Tibial nerve (tissue), 4 donors: Measurements from ENCODE around the gene MAGI1. TPM values are rescaled to one million over a fixed set of nuclear protein-coding genes. Genes with fewer than 3 reads are reported as not detected.

ENCODE experiments used
- DNase-seq, 2 donors: peaks; one replicate each; pipeline ENCODE4 v3.0.0-alpha.2; 2019; ENCODE audit warnings: low spot score in 2 of 2
- H3K27ac ChIP-seq, 4 donors: fragments of 200-600 bp; sonication (generic) in 3 of 4; one replicate each; pipeline ENCODE4 v1.5.1; 2017 to 2019; ENCODE audit warnings: mild to moderate bottlenecking in 1 of 4
- H3K27me3 ChIP-seq, 2 donors: fragments of 200-600 bp; sonication (generic) in 1 of 2; one replicate each; pipeline versions ENCODE4 v1.5.1 to v1.6.0; 2017 to 2019
- H3K36me3 ChIP-seq, 3 donors: fragments of 200-600 bp; sonication (generic); one replicate each; pipeline ENCODE4 v1.5.1; 2018 to 2019
- H3K4me1 ChIP-seq, 4 donors: fragments of 200-600 bp; sonication (generic) in 3 of 4; one replicate each; pipeline ENCODE4 v1.5.1; 2017 to 2019
- H3K4me3 ChIP-seq, 4 donors: fragments of 200-600 bp; sonication (generic) in 3 of 4; one replicate each; pipeline ENCODE4 v1.5.1; 2017 to 2019; ENCODE audit warnings: mild to moderate bottlenecking in 1 of 4, moderate library complexity in 1 of 4
- H3K9me3 ChIP-seq, 4 donors: fragments of 200-600 bp; sonication (generic) in 3 of 4; one replicate each; pipeline ENCODE4 v1.5.1; 2017 to 2019
- EP300 ChIP-seq, 2 donors: sonication (generic); formaldehyde crosslinking; IDR thresholded peaks; one replicate each; pipeline ENCODE4 v1.6.1; 2017; ENCODE audit warnings: antibody characterized with exemption in 2 of 2, mild to moderate bottlenecking in 1 of 2
- POLR2A ChIP-seq, 2 donors: fragments of 450-650 bp; IDR thresholded peaks; one replicate each; pipeline ENCODE4 v1.6.1; 2017; ENCODE audit warnings: antibody characterized with exemption in 2 of 2, mild to moderate bottlenecking in 2 of 2, moderate library complexity in 2 of 2
- WGBS, 2 donors: methylation state at CpG; one replicate each; pipeline ENCODE4 v1.1.5; 2018; 5-methylcytosine and 5-hydroxymethylcytosine counted together
- total RNA-seq, 4 donors: library from RNA; depleted of rRNA; stranded (reverse); fragments of >200 nt; gene quantifications; one replicate each; pipeline ENCODE4 v1.1.0, GENCODE V29; 2016
- TF ChIP-seq, protein P1 (sequence below), 5 experiments: fragments of 200-600 bp in 3 of 5; fragments of 450-650 bp in 2 of 5; sonication (generic) in 3 of 5; IDR thresholded peaks; one replicate each; pipeline ENCODE4 v1.5.1; 2016 to 2019; ENCODE audit warnings: antibody characterized with exemption in 5 of 5, mild to moderate bottlenecking in 3 of 5, moderate library complexity in 2 of 5

The MAGI1 gene
- total RNA-seq, 4 donors from 2014 or later: 30.6 to 52.8 (median 36.1) TPM

DNA sequence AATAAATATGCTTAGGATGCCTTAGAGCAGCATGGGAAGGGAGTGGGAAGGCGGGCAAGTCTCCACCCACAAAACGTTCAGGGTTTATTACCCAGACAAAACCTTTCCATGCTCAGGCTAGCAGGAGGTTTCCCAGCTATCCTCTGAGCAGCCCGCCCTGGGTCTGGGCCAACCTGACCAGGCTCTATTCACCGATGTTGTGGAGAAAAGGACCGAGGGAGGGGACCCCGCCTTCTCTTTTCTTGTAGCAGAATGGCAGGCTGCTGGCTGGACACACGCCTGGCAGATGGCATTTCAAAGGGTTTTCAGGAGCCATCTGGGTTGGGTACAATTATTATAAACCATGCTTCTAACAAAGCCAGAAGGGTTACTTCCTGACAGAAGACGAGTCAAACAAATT lies 540.9 kb downstream of the MAGI1 start:
- no peaks in the 10 kb centered on the region for H3K9me3 ChIP-seq
- H3K4me1 ChIP-seq: no peaks in the 10 kb centered on the region
- H3K4me3 ChIP-seq: no peak overlapping the region
- H3K27me3 ChIP-seq: no peaks in the 10 kb centered on the region
- TF ChIP-seq EP300 (IDR thresholded peaks at IDR 0.05) (no peak), POLR2A (IDR thresholded peaks at IDR 0.05) (no peak)
- TF ChIP-seq, protein P1, sequence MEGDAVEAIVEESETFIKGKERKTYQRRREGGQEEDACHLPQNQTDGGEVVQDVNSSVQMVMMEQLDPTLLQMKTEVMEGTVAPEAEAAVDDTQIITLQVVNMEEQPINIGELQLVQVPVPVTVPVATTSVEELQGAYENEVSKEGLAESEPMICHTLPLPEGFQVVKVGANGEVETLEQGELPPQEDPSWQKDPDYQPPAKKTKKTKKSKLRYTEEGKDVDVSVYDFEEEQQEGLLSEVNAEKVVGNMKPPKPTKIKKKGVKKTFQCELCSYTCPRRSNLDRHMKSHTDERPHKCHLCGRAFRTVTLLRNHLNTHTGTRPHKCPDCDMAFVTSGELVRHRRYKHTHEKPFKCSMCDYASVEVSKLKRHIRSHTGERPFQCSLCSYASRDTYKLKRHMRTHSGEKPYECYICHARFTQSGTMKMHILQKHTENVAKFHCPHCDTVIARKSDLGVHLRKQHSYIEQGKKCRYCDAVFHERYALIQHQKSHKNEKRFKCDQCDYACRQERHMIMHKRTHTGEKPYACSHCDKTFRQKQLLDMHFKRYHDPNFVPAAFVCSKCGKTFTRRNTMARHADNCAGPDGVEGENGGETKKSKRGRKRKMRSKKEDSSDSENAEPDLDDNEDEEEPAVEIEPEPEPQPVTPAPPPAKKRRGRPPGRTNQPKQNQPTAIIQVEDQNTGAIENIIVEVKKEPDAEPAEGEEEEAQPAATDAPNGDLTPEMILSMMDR (IDR thresholded peaks at IDR 0.05): no peak
- WGBS, 2 donors: 73 to 75% methylated on average over 8 of the region's 8 CpGs
- no peak for DNase-seq
- no peak overlapping the region for H3K27ac ChIP-seq
- H3K36me3 ChIP-seq: peaks cover 0 to 5% (median 0%) of the 10 kb centered on the region in 3 donors

DNA sequence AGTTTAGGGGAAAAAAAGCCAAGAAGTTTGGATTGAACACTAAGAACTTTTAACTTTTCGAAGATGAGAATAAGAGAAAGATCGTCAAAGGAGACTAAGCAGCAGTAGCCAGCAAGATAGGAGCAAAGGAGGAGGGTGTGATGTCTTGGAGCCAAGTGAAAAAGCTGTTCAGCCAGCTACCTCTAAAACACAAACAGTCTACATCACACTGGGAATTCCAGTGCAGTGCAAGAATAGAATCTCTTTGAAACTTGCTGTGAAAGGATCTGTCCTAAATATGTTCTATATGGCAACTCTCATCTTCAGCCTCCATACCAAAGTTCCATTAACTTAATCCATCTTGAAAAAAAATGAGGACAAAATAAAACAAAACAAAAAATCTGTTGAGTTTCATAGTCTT lies 541.5 kb downstream of the MAGI1 start:
- Histone ChIP-seq H3K27ac (no peak overlapping the region), H3K27me3 (no peaks in the 10 kb centered on the region), H3K36me3 (peaks cover 0 to 10% (median 0%) of the 10 kb centered on the region in 3 donors), H3K4me1 (no peaks in the 10 kb centered on the region), H3K4me3 (no peak overlapping the region), H3K9me3 (no peaks in the 10 kb centered on the region)
- no peak for TF ChIP-seq POLR2A (IDR thresholded peaks at IDR 0.05)
- TF ChIP-seq, protein P1 (IDR thresholded peaks at IDR 0.05): no peak
- no peak for TF ChIP-seq EP300 (IDR thresholded peaks at IDR 0.05)
- WGBS, 2 donors: 67 to 85% methylated on average over 2 of the region's 2 CpGs
- DNase-seq: no peak

DNA sequence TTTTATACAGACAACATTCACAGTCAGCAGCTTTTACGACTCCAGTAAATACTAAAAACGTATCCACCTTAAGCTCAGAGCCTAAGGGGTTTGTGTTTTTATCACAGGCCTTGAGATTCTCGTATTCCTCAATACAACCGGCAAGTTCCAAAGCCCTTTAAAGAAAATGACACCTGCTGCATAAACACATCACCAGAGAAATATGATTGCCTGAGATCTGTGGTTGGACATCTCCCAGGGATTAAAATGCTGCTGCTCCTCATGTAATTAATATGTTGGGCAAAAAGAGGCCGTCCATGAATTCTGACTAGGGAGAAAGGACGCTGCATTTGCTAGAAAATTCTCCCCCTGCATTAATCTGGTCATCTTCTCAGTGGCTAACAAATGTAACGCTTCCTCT lies 544.8 kb downstream of the MAGI1 start:
- 90% methylated on average over 7 of the region's 7 CpGs for WGBS, 2 donors
- TF ChIP-seq POLR2A (IDR thresholded peaks at IDR 0.05) (no peak), EP300 (IDR thresholded peaks at IDR 0.05) (no peak)
- TF ChIP-seq, protein P1 (IDR thresholded peaks at IDR 0.05): no peak
- H3K4me3 ChIP-seq: no peak overlapping the region
- no peak for DNase-seq
- no peaks in the 10 kb centered on the region for H3K27me3 ChIP-seq
- H3K27ac ChIP-seq: no peak overlapping the region
- H3K4me1 ChIP-seq: no peaks in the 10 kb centered on the region
- peaks cover 0 to 13% (median 0%) of the 10 kb centered on the region in 3 donors for H3K36me3 ChIP-seq
- H3K9me3 ChIP-seq: no peaks in the 10 kb centered on the region

DNA sequence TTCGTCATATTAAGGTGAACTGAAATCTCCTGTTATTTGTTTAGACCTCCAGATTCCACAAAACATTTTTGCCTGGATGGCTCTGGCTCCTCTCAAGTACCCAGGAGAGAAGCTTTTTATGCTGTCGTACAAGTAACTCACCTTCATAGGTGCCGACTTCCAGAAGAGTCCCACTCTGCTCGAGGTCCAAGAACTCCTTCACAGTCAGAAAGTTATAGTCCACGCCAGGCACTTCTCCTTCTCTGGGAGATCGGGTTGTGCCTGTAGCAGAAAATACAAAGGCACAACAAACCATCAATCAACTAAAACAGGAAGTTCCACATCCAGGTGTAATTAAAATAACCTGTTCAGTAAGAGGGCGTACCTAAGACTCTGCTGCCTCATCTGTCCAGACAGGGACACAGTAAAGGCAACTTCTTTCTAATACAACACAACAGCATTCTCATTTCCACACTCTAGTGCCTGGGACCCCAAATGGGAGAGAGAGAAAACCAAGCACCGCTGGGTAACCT lies 545.3 kb downstream of the MAGI1 start:
- Histone ChIP-seq H3K27me3 (no peaks in the 10 kb centered on the region), H3K4me1 (no peaks in the 10 kb centered on the region), H3K4me3 (no peak overlapping the region), H3K27ac (no peak overlapping the region), H3K36me3 (peaks cover 0 to 13% (median 0%) of the 10 kb centered on the region in 3 donors), H3K9me3 (no peaks in the 10 kb centered on the region)
- DNase-seq: no peak
- WGBS, 2 donors: 91 to 93% methylated on average over 8 of the region's 8 CpGs
- TF ChIP-seq EP300 (IDR thresholded peaks at IDR 0.05) (no peak), POLR2A (IDR thresholded peaks at IDR 0.05) (no peak)
- TF ChIP-seq, protein P1 (IDR thresholded peaks at IDR 0.05): no peak

DNA sequence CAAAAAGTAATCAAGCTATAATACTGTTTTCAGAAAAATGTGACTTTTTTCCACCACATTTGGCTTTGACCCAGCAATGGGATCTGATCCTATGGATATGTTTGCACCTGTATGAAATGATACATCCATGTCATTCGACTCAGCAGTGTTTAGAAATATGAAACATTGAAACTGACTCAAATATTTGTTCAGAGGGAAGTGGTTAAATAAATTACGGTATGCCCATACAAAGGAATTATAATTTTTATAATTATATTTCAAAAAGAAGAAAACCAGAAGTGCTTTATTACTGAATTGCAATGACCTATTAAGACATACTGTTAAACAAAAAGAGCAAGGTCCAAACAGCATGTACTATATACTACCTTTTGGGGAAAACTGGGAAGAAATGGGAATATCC lies 546.5 kb downstream of the MAGI1 start:
- no peaks in the 10 kb centered on the region for H3K9me3 ChIP-seq
- no peak overlapping the region for H3K4me3 ChIP-seq
- peaks cover 0 to 13% (median 0%) of the 10 kb centered on the region in 3 donors for H3K36me3 ChIP-seq
- no peaks in the 10 kb centered on the region for H3K27me3 ChIP-seq
- peaks cover 0 to under 1% (median 0%) of the 10 kb centered on the region in 4 donors for H3K4me1 ChIP-seq
- DNase-seq: no peak
- TF ChIP-seq, protein P1 (IDR thresholded peaks at IDR 0.05): no peak
- TF ChIP-seq POLR2A (IDR thresholded peaks at IDR 0.05) (no peak), EP300 (IDR thresholded peaks at IDR 0.05) (no peak)
- 96 to 98% methylated on average over 2 of the region's 2 CpGs for WGBS, 2 donors
- H3K27ac ChIP-seq: no peak overlapping the region
